HepG2 (cell line): ENCODE measurements around the gene ACER2. TPM values are rescaled to one million over a fixed set of nuclear protein-coding genes. Genes with fewer than 3 reads are reported as not detected.

Source experiments
- ATF4 ChIP-seq, 2 experiments: fragments of 450-650 bp in 1 of 2; sonication (generic) in 1 of 2; formaldehyde crosslinking; IDR thresholded peaks; 2 replicates each; pipeline versions ENCODE4 v1.5.0 to v1.8.0; 2020 to 2022; ENCODE audit warnings: mild to moderate bottlenecking in 1 of 2, missing genetic modification reagents in 1 of 2
- CENPX ChIP-seq: sonication (generic); formaldehyde crosslinking; IDR thresholded peaks from 2 replicates; pipeline ENCODE4 v1.9.0; 2021; ENCODE audit warnings: mild to moderate bottlenecking, missing genetic modification reagents, moderate library complexity
- ELF1 ChIP-seq: sonication (generic); formaldehyde crosslinking; IDR thresholded peaks from 2 replicates; pipeline ENCODE4 v1.4.0; 2020; ENCODE audit warnings: missing genetic modification reagents
- ELF3 ChIP-seq: IDR thresholded peaks from 2 replicates; pipeline ENCODE4 v1.6.1; 2016; ENCODE audit warnings: missing genetic modification reagents, missing compliant biosample characterization
- FIP1L1 ChIP-seq: fragments of 200-400 bp; formaldehyde crosslinking; IDR thresholded peaks from 2 replicates; pipeline ENCODE4 v1.6.1; 2018; ENCODE audit warnings: low read depth, mild to moderate bottlenecking, low read length, moderate library complexity, borderline replicate concordance; ENCODE audit not compliant: insufficient read depth
- FOSL2 ChIP-seq: sonication (generic); formaldehyde crosslinking; IDR thresholded peaks from 2 replicates; pipeline ENCODE4 v1.4.0; 2020; ENCODE audit warnings: missing genetic modification reagents
- FOXA3 ChIP-seq: IDR thresholded peaks from 2 replicates; pipeline ENCODE4 v1.6.1; 2016; ENCODE audit warnings: missing genetic modification reagents, missing compliant biosample characterization
- GLI4 ChIP-seq: sonication (generic); formaldehyde crosslinking; IDR thresholded peaks from 2 replicates; pipeline ENCODE4 v1.5.1; 2020; ENCODE audit warnings: missing genetic modification reagents, mild to moderate bottlenecking, moderate library complexity, borderline replicate concordance
- HNRNPK ChIP-seq: fragments of 200-400 bp; formaldehyde crosslinking; IDR thresholded peaks from 2 replicates; pipeline ENCODE4 v1.6.1; 2018; ENCODE audit warnings: low read length, low read depth, moderate library complexity, mild to moderate bottlenecking; ENCODE audit not compliant: poor library complexity, severe bottlenecking
- HOXA7 ChIP-seq: sonication (generic); formaldehyde crosslinking; IDR thresholded peaks from 2 replicates; pipeline ENCODE4 v1.8.1; 2022; ENCODE audit warnings: mild to moderate bottlenecking, missing genetic modification reagents, moderate library complexity
- KAT8 ChIP-seq: IDR thresholded peaks from 2 replicates; pipeline ENCODE4 v1.6.1; 2016; ENCODE audit warnings: missing genetic modification reagents, missing compliant biosample characterization
- MXD4 ChIP-seq: IDR thresholded peaks from 2 replicates; pipeline ENCODE4 v1.6.1; 2016; ENCODE audit warnings: mild to moderate bottlenecking, missing biosample characterization, missing genetic modification reagents
- NONO ChIP-seq, 2 experiments: fragments of 450-650 bp in 1 of 2; sonication (generic) in 1 of 2; formaldehyde crosslinking in 1 of 2; IDR thresholded peaks in 1 of 2; conservative IDR thresholded peaks in 1 of 2; 2 replicates each; pipeline versions ENCODE4 v1.6.1 to v1.8.0; 2017 to 2022; ENCODE audit warnings: mild to moderate bottlenecking in 1 of 2, missing genetic modification reagents in 1 of 2, moderate library complexity in 1 of 2
- NR2C2 ChIP-seq: sonication (generic); formaldehyde crosslinking; IDR thresholded peaks from 2 replicates; pipeline ENCODE4 v1.4.0; 2020; ENCODE audit warnings: missing genetic modification reagents, mild to moderate bottlenecking, moderate library complexity, borderline replicate concordance
- REL ChIP-seq: sonication (generic); formaldehyde crosslinking; conservative IDR thresholded peaks from 2 replicates; pipeline ENCODE4 v1.8.0; 2022; ENCODE audit warnings: mild to moderate bottlenecking, missing genetic modification reagents, moderate library complexity
- SATB2 ChIP-seq: sonication (generic); formaldehyde crosslinking; IDR thresholded peaks from 2 replicates; pipeline ENCODE4 v1.5.0; 2020; ENCODE audit warnings: missing genetic modification reagents
- SIN3A ChIP-seq: IDR thresholded peaks from 2 replicates; pipeline ENCODE4 v1.6.1; 2011; ENCODE audit warnings: low read depth, mild to moderate bottlenecking, control low read depth, low read length, borderline replicate concordance
- SOX6 ChIP-seq, 2 experiments: fragments of 450-650 bp in 1 of 2; sonication (generic) in 1 of 2; formaldehyde crosslinking in 1 of 2; IDR thresholded peaks; 2 replicates each; pipeline versions ENCODE4 v1.4.0 to v1.6.1; 2017 to 2020; ENCODE audit warnings: antibody characterized with exemption in 1 of 2, mild to moderate bottlenecking in 1 of 2, missing genetic modification reagents in 1 of 2
- SP2 ChIP-seq: sonication (generic); formaldehyde crosslinking; IDR thresholded peaks from 2 replicates; pipeline ENCODE4 v1.5.1; 2020; ENCODE audit warnings: mild to moderate bottlenecking, missing genetic modification reagents
- SP5 ChIP-seq: IDR thresholded peaks from 2 replicates; pipeline ENCODE4 v1.6.1; 2016; ENCODE audit warnings: low read depth, borderline replicate concordance
- SRSF9 ChIP-seq: fragments of 200-400 bp; formaldehyde crosslinking; IDR thresholded peaks from 2 replicates; pipeline ENCODE4 v1.6.1; 2018; ENCODE audit warnings: borderline replicate concordance, mild to moderate bottlenecking, low read depth, low read length; ENCODE audit not compliant: insufficient read depth, poor library complexity, severe bottlenecking
- STAG1 ChIP-seq: sonication (generic); formaldehyde crosslinking; IDR thresholded peaks from 2 replicates; pipeline ENCODE4 v1.4.0; 2020; ENCODE audit warnings: missing genetic modification reagents
- WIZ ChIP-seq: sonication (generic); formaldehyde crosslinking; IDR thresholded peaks from 2 replicates; pipeline ENCODE4 v1.5.1; 2020; ENCODE audit warnings: mild to moderate bottlenecking, missing genetic modification reagents
- YEATS2 ChIP-seq: sonication (generic); formaldehyde crosslinking; IDR thresholded peaks from 2 replicates; pipeline ENCODE4 v1.4.0; 2020; ENCODE audit warnings: missing genetic modification reagents, borderline replicate concordance
- ZNF12 ChIP-seq: sonication (generic); formaldehyde crosslinking; IDR thresholded peaks from 2 replicates; pipeline ENCODE4 v1.5.0; 2020; ENCODE audit warnings: missing genetic modification reagents
- ZNF124 ChIP-seq: sonication (generic); formaldehyde crosslinking; IDR thresholded peaks from 2 replicates; pipeline ENCODE4 v1.4.0; 2020; ENCODE audit warnings: missing genetic modification reagents
- ZNF329 ChIP-seq: sonication (generic); formaldehyde crosslinking; IDR thresholded peaks from 2 replicates; pipeline ENCODE4 v1.9.0; 2021; ENCODE audit warnings: low read depth, mild to moderate bottlenecking, missing genetic modification reagents
- ZNF660 ChIP-seq: sonication (generic); formaldehyde crosslinking; IDR thresholded peaks from 2 replicates; pipeline ENCODE4 v1.5.1; 2020; ENCODE audit warnings: mild to moderate bottlenecking, low read depth, missing genetic modification reagents, borderline replicate concordance
- ZNF713 ChIP-seq: sonication (generic); formaldehyde crosslinking; IDR thresholded peaks from 2 replicates; pipeline ENCODE4 v1.4.0; 2020; ENCODE audit warnings: mild to moderate bottlenecking, missing genetic modification reagents
- ZNF891 ChIP-seq: sonication (generic); formaldehyde crosslinking; IDR thresholded peaks from 2 replicates; pipeline ENCODE4 v1.5.0; 2020; ENCODE audit warnings: mild to moderate bottlenecking, missing genetic modification reagents
- polyA plus RNA-seq, 8 experiments: library from polyadenylated mRNA; depleted of rRNA in 3 of 8; stranded (reverse) in 7 of 8; unstranded in 1 of 8; fragments of >200 nt; fragmentation: Illumina TruSeq in 4 of 8; extraction: Trizol in 4 of 8; gene quantifications; 2 replicates each; pipeline versions ENCODE4 v1.2.1 to v1.2.3, GENCODE V29; 2011 to 2016; ENCODE audit warnings: low read depth in 4 of 8, missing spikeins in 1 of 8, mixed read lengths in 1 of 8; ENCODE audit not compliant: insufficient read depth in 1 of 8
- total RNA-seq, 5 experiments: library from RNA; depleted of rRNA; stranded (reverse); fragments of >200 nt; fragmentation: Illumina TruSeq; extraction: Trizol; gene quantifications; 2 replicates each; pipeline ENCODE4 v1.2.3, GENCODE V29; 2016; ENCODE audit warnings: low read depth in 1 of 5
- TF ChIP-seq, protein P1 (sequence below): IDR thresholded peaks from 2 replicates; pipeline ENCODE4 v1.6.1; 2016; ENCODE audit warnings: missing genetic modification reagents, missing compliant biosample characterization

ACER2 gene
- total and polyA plus RNA-seq, 2 of the 13 experiments (the other 11 are each of a cell fraction or from before 2014, with no cell fraction given) = 1.9 to 3.4 TPM

- TF ChIP-seq REL = no peak
- TF ChIP-seq ZNF124 (CRISPR knock-in tag) = peak; percentile 40; the same call in 1 of the 2 replicates
- TF ChIP-seq ZNF891 (CRISPR knock-in tag) = no peak
- TF ChIP-seq MXD4 (CRISPR knock-in tag) = no peak
- TF ChIP-seq YEATS2 (CRISPR knock-in tag) = 0 out of 2 replicates have a peak, but pooled peaks have one; percentile 41
- no peak for TF ChIP-seq ELF1 (CRISPR knock-in tag)
- TF ChIP-seq ZNF12 (CRISPR knock-in tag) = no peak
- TF ChIP-seq ELF3 = 0 out of 2 replicates have a peak, but pooled peaks have one; percentile 15
- no peak for TF ChIP-seq ZNF329 (CRISPR knock-in tag)
- no peak for TF ChIP-seq SP2 (CRISPR knock-in tag)
- no peak for TF ChIP-seq WIZ (CRISPR knock-in tag)
- no peak for TF ChIP-seq FOSL2
- no peak for TF ChIP-seq SP5 (CRISPR knock-in tag)
- peak; percentile 16; the same call in 1 of the 2 replicates for TF ChIP-seq KAT8
- no peak for TF ChIP-seq NR2C2 (CRISPR knock-in tag)
- TF ChIP-seq CENPX (CRISPR knock-in tag) = no peak
- TF ChIP-seq FIP1L1 = no peak
- no peak for TF ChIP-seq SIN3A
- no peak for TF ChIP-seq SOX6 (IDR thresholded peaks at IDR 0.05)
- TF ChIP-seq SOX6 (CRISPR knock-in tag; IDR thresholded peaks at IDR 0.05) = peak; percentile 38; the same call in 1 of the 2 replicates
- TF ChIP-seq HOXA7 (CRISPR knock-in tag) = no peak
- TF ChIP-seq SATB2 (CRISPR knock-in tag) = no peak
- TF ChIP-seq HNRNPK = no peak
- no peak for TF ChIP-seq FOXA3 (CRISPR knock-in tag)
- no peak for TF ChIP-seq ZNF660
- no peak for TF ChIP-seq GLI4 (CRISPR knock-in tag)
- no peak for TF ChIP-seq ZNF713 (CRISPR knock-in tag)
- TF ChIP-seq ATF4 (CRISPR knock-in tag; IDR thresholded peaks at IDR 0.05) = no peak
- TF ChIP-seq, protein P1, sequence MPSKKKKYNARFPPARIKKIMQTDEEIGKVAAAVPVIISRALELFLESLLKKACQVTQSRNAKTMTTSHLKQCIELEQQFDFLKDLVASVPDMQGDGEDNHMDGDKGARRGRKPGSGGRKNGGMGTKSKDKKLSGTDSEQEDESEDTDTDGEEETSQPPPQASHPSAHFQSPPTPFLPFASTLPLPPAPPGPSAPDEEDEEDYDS (CRISPR knock-in tag) = 0 out of 2 replicates have a peak, but pooled peaks have one; percentile 13
- no peak for TF ChIP-seq SRSF9
- TF ChIP-seq NONO (IDR thresholded peaks at IDR 0.05) = no peak
- TF ChIP-seq NONO (CRISPR knock-in tag; conservative IDR thresholded peaks at IDR 0.05) = no peak
- TF ChIP-seq STAG1 = peak; percentile 95
Measured at GRCh38 chr9:19456996-19457692, 48.3 kb downstream of the ACER2 start (continued).
